Measurements from ENCODE around the gene CIART. TPM values are rescaled to one million over a fixed set of nuclear protein-coding genes. Genes with fewer than 3 reads are reported as not detected.

Gene CIART
- total RNA-seq, 4 donors from 2014 or later: 2.9 to 7.9 (median 5.4) TPM

- no peak overlapping the region for H3K27ac ChIP-seq
- H3K4me1 ChIP-seq: peaks cover 5 to 9% of the 10 kb centered on the region in 2 donors
- H3K27me3 ChIP-seq: no peaks in the 10 kb centered on the region
- intact Hi-C loops (cut with DNase I): no loop called here
- 90 to 93% methylated on average over 21 of the region's 21 CpGs for WGBS, 2 donors
- TF ChIP-seq POLR2A (IDR thresholded peaks at IDR 0.05) (no peak), CTCF (IDR thresholded peaks at IDR 0.05) (no peak)
- H3K4me3 ChIP-seq (replicated peaks in 1 of 3): no peak overlapping the region
- H3K36me3 ChIP-seq: no peaks in the 10 kb centered on the region
- no peaks in the 10 kb centered on the region for H3K9me3 ChIP-seq
- DNase-seq: no peak
Measured at GRCh38 chr1:150237746-150238145, 44.6 kb upstream of the CIART start.

- Histone ChIP-seq H3K27me3 (no peaks in the 10 kb centered on the region), H3K4me1 (no peaks in the 10 kb centered on the region), H3K9me3 (no peaks in the 10 kb centered on the region), H3K4me3 (replicated peaks in 1 of 3) (no peak overlapping the region), H3K27ac (no peak overlapping the region), H3K36me3 (no peaks in the 10 kb centered on the region)
- DNase-seq: no peak
- intact Hi-C loops (cut with DNase I): no loop called here
- WGBS, 2 donors: 92 to 96% methylated on average over 3 of the region's 3 CpGs
- TF ChIP-seq CTCF (IDR thresholded peaks at IDR 0.05) (no peak), POLR2A (IDR thresholded peaks at IDR 0.05) (no peak)
Measured at GRCh38 chr1:150243003-150243402, 39.4 kb upstream of the CIART start.

- Histone ChIP-seq H3K27me3 (no peaks in the 10 kb centered on the region), H3K9me3 (no peaks in the 10 kb centered on the region), H3K27ac (no peak overlapping the region), H3K36me3 (no peaks in the 10 kb centered on the region), H3K4me3 (replicated peaks in 1 of 3) (no peak overlapping the region), H3K4me1 (no peaks in the 10 kb centered on the region)
- 86 to 88% methylated on average over 2 of the region's 2 CpGs for WGBS, 2 donors
- intact Hi-C loops (cut with DNase I): no loop called here
- no peak for DNase-seq
- TF ChIP-seq POLR2A (IDR thresholded peaks at IDR 0.05): no peak
- TF ChIP-seq CTCF (IDR thresholded peaks at IDR 0.05): no peak
Measured at GRCh38 chr1:150249936-150250335, 32.4 kb upstream of the CIART start.

- Histone ChIP-seq H3K4me3 (replicated peaks in 1 of 3) (no peak overlapping the region), H3K4me1 (peaks cover 18 to 34% of the 10 kb centered on the region in 2 donors), H3K9me3 (no peaks in the 10 kb centered on the region), H3K27ac (peak overlapping the region; percentile 40 to 72 (median 66)), H3K36me3 (no peaks in the 10 kb centered on the region), H3K27me3 (no peaks in the 10 kb centered on the region)
- intact Hi-C loops (cut with DNase I): loop anchor here (2.0 kb wide), 1 partner anchor 23 kb away; no protein-coding TSS in a partner anchor
- TF ChIP-seq POLR2A (IDR thresholded peaks at IDR 0.05) (no peak), CTCF (IDR thresholded peaks at IDR 0.05) (no peak)
- no peak for DNase-seq
- WGBS, 2 donors: 0 to 2% methylated on average over 1 of the region's 1 CpG
Measured at GRCh38 chr1:150256198-150256553, 26.2 kb upstream of the CIART start.

- Histone ChIP-seq H3K4me3 (replicated peaks in 1 of 3) (no peak overlapping the region), H3K27ac (no peak overlapping the region)
Measured at GRCh38 chr1:150256554-150257341, 25.6 kb upstream of the CIART start.

More at GRCh38 chr1:150256554-150257341, 25.6 kb upstream of the CIART start:
- DNase-seq: no peak
- H3K27me3 ChIP-seq: no peaks in the 10 kb centered on the region
- H3K4me1 ChIP-seq: peaks cover 18 to 34% of the 10 kb centered on the region in 2 donors
- WGBS, 2 donors: 39 to 56% methylated on average over 13 to 14 of the region's 14 CpGs
- H3K36me3 ChIP-seq: no peaks in the 10 kb centered on the region
- H3K9me3 ChIP-seq: no peaks in the 10 kb centered on the region
- TF ChIP-seq POLR2A (IDR thresholded peaks at IDR 0.05) (no peak), CTCF (IDR thresholded peaks at IDR 0.05) (no peak)
- intact Hi-C loops (cut with DNase I): loop anchor here (2.0 kb wide), 1 partner anchor 22 kb away; no protein-coding TSS in a partner anchor
